Lung (tissue), 12 donors: Measurements from ENCODE around the gene PA2G4. TPM values are rescaled to one million over a fixed set of nuclear protein-coding genes. Genes with fewer than 3 reads are reported as not detected.

Experiments
- ATAC-seq: fragments of 200-7000 bp; cut with Tn5 transposase; one replicate; pipeline ENCODE4 v1.9.1; 2020; ENCODE audit warnings: moderate number of reproducible peaks; ENCODE audit not compliant: insufficient read depth, low FRiP score
- DNase-seq, 3 donors: peaks; one replicate each; pipeline ENCODE4 v3.0.0-alpha.2; 2013 to 2017
- H3K27ac ChIP-seq, 2 donors: one replicate each; pipeline ENCODE4 v1.5.1; 2013; ENCODE audit warnings: mild to moderate bottlenecking in 2 of 2, moderate library complexity in 2 of 2, control low read depth in 1 of 2, inconsistent platforms in 1 of 2, low read depth in 1 of 2, low read length in 1 of 2
- H3K27me3 ChIP-seq, 3 donors: one replicate each; pipeline ENCODE4 v1.5.1; 2013; ENCODE audit warnings: low read length in 2 of 3; ENCODE audit not compliant: control insufficient read depth in 3 of 3, insufficient read depth in 3 of 3
- H3K36me3 ChIP-seq, 4 donors: one replicate each; pipeline ENCODE4 v1.5.1; 2013; ENCODE audit warnings: low read length in 4 of 4, mild to moderate bottlenecking in 1 of 4, moderate library complexity in 1 of 4; ENCODE audit not compliant: control insufficient read depth in 4 of 4, insufficient read depth in 4 of 4
- H3K4me1 ChIP-seq, 5 donors: one replicate each; pipeline ENCODE4 v1.5.1; 2013; ENCODE audit warnings: low read length in 5 of 5, mild to moderate bottlenecking in 2 of 5, moderate library complexity in 1 of 5; ENCODE audit not compliant: control insufficient read depth in 5 of 5, insufficient read depth in 5 of 5
- H3K4me3 ChIP-seq: one replicate; pipeline ENCODE4 v1.5.1; 2013; ENCODE audit warnings: mild to moderate bottlenecking, control low read depth, moderate library complexity
- H3K9ac ChIP-seq, 2 donors: one replicate each; pipeline ENCODE4 v1.5.1; 2013; ENCODE audit warnings: low read length in 2 of 2, control low read depth in 1 of 2; ENCODE audit not compliant: insufficient read depth in 1 of 2
- H3K9me3 ChIP-seq, 4 donors: one replicate each; pipeline ENCODE4 v1.5.1; 2013; ENCODE audit warnings: low read length in 3 of 4, mild to moderate bottlenecking in 1 of 4, moderate library complexity in 1 of 4; ENCODE audit not compliant: control insufficient read depth in 4 of 4, insufficient read depth in 3 of 4
- WGBS, 2 donors: extraction: QIAGEN DNeasy Blood & Tissue Kit; methylation state at CpG; one replicate each; pipeline ENCODE4 v1.1.7; 2013; 5-methylcytosine and 5-hydroxymethylcytosine counted together
- polyA plus RNA-seq, 2 donors: library from polyadenylated mRNA; stranded (reverse); fragments of 200-250 nt; gene quantifications; one replicate each; pipeline ENCODE4 v1.2.1, GENCODE V29; 2013
- total RNA-seq, 2 donors: library from RNA; depleted of rRNA in 1 of 2; stranded (reverse); fragments of >200 nt in 1 of 2; gene quantifications; one replicate each; pipeline ENCODE4 v1.2.1, GENCODE V29; 2014 to 2021
- TF ChIP-seq, protein P1 (sequence below): IDR thresholded peaks from 2 replicates; pipeline ENCODE4 v1.5.1; 2012; ENCODE audit warnings: mild to moderate bottlenecking; ENCODE audit errors: control extremely low read depth, extremely low read depth
- donor health status: control.
- donor health status: control.
- donor health status: Bipolar disorder and iron deficiency.
- donor health status: healthy.
- donor health status: DM: yes; HTN: yes; CAD: no.

The PA2G4 gene
- total and polyA plus RNA-seq, 4 donors, result 80.2 to 137 (median 89.4) TPM

DNA sequence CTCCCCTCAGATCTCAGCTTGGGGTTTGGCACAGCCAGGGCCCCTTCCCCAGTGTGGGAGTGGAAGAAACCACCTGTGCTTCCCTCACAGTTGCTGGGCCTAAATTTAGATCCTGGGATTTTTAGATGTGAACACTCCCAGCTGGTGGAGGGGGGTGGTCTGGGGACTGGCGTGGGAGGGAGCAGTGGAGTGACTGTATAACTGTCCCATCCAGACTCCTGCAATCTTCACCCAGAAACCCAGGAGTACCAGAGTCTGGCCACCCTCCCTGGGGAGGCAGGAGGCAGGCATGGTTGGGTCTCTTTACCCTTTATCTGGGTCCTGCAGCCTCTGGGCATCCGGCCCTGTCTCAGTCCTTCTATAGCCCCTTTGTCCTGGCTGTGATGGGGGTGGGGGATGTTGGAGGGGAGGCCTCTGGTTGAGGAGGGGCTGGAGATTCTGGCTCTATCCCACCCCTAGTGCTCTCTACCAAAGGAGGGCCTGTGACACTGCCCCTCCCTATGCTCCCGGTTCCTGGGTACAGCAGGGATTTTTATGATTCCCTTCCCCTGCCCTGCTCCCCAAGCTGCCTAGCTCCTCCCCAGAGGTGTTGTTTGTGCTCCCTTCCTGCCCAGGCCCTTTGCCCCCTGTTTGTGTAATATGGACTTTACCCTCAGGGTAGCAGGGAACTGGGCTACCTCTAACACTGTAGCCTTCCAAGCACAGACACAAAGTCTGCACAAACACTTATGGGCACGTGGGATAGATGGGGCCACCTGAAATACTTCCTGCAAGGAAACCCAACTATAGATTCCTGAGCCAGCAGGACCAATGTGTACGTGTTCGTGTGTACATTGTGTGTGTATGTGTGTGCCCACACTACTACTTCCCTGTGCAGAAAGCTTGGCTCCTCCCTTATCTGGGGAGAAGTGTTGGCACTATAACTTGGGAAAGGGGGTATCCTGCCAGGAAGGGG, 22.7 kb upstream of the PA2G4 start:
- DNase-seq (peak; percentile 9 to 58 (median 23)), ATAC-seq (no peak)
- peaks cover 0 to 27% (median 25%) of the 10 kb centered on the region in 3 donors for H3K27me3 ChIP-seq
- no peaks in the 10 kb centered on the region for H3K9me3 ChIP-seq
- peaks cover 0 to 17% (median 2%) of the 10 kb centered on the region in 5 donors for H3K4me1 ChIP-seq
- H3K27ac ChIP-seq, result peak overlapping the region in 1 of 2 donors; percentile 88
- no peaks in the 10 kb centered on the region for H3K36me3 ChIP-seq
- WGBS, 2 donors, result 52 to 65% methylated on average over 5 to 6 of the region's 6 CpGs
- no peak overlapping the region for H3K9ac ChIP-seq
- TF ChIP-seq, protein P1, sequence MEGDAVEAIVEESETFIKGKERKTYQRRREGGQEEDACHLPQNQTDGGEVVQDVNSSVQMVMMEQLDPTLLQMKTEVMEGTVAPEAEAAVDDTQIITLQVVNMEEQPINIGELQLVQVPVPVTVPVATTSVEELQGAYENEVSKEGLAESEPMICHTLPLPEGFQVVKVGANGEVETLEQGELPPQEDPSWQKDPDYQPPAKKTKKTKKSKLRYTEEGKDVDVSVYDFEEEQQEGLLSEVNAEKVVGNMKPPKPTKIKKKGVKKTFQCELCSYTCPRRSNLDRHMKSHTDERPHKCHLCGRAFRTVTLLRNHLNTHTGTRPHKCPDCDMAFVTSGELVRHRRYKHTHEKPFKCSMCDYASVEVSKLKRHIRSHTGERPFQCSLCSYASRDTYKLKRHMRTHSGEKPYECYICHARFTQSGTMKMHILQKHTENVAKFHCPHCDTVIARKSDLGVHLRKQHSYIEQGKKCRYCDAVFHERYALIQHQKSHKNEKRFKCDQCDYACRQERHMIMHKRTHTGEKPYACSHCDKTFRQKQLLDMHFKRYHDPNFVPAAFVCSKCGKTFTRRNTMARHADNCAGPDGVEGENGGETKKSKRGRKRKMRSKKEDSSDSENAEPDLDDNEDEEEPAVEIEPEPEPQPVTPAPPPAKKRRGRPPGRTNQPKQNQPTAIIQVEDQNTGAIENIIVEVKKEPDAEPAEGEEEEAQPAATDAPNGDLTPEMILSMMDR, result no peak
- H3K4me3 ChIP-seq, result peak overlapping the region; percentile 26

DNA sequence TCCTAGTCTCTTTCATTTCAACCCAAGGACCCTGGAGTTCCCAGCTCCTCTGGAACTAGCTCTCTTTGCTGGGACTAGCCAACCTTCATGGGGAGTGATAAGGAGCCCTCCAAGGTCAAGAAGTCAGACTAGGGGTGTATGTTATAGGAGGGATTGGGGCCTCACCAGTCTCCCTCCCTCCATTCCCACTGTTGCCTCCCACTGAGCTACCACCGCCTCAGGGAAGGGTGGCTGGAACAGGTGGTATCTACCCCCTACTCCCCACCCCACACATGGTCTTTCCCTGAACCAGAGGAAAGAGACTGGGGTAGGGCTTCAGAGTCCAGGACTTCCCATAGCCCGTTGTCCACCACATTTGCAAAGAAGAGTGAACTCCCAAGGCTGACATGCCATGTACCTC, 22.0 kb upstream of the PA2G4 start:
- no peaks in the 10 kb centered on the region for H3K9me3 ChIP-seq
- H3K36me3 ChIP-seq, result no peaks in the 10 kb centered on the region
- DNase-seq, result no peak
- no peak overlapping the region for H3K9ac ChIP-seq
- peaks cover 0 to 27% (median 25%) of the 10 kb centered on the region in 3 donors for H3K27me3 ChIP-seq
- TF ChIP-seq, protein P1, result no peak
- no peak overlapping the region for H3K4me3 ChIP-seq
- ATAC-seq, result no peak
- peak overlapping the region in 1 of 2 donors; percentile 27 for H3K27ac ChIP-seq
- WGBS, 2 donors, result 75 to 93% methylated on average over 2 of the region's 2 CpGs
- peaks cover 0 to 17% (median 2%) of the 10 kb centered on the region in 5 donors for H3K4me1 ChIP-seq

DNA sequence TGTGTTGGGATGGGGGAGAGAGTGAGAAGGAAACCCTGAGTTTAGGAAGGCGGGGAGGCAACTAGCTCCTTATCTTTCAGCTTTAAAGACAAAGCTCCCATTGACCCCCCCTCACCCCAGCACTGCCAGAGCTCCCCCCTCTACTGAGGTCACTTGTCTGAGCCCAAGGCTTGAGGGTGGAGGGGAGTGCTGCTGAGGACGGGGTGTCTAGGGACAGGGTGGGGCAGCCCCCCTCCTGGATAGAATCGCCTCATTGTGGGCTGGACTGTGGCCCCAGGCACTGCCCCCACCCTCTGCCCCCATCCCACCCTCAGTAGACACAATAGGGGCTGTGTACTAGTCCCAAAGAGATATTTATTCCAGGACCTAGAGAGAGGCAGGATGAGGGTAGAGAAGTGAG, 21.4 kb upstream of the PA2G4 start:
- H3K27ac ChIP-seq, result no peak overlapping the region
- no peak overlapping the region for H3K4me3 ChIP-seq
- TF ChIP-seq, protein P1, result no peak
- no peak overlapping the region for H3K9ac ChIP-seq
- peaks cover 0 to 2% (median 0%) of the 10 kb centered on the region in 4 donors for H3K36me3 ChIP-seq
- DNase-seq (no peak), ATAC-seq (no peak)
- H3K27me3 ChIP-seq, result peaks cover 0 to 27% (median 25%) of the 10 kb centered on the region in 3 donors
- H3K9me3 ChIP-seq, result no peaks in the 10 kb centered on the region
- WGBS, 2 donors, result 61 to 82% methylated on average over 3 of the region's 3 CpGs
- H3K4me1 ChIP-seq, result peaks cover 0 to 17% (median 6%) of the 10 kb centered on the region in 5 donors
